22Rv1 (cell line): ENCODE data around the gene IFNE.

ENCODE experiments used
- CTCF ChIP-seq: fragments of 450-650 bp; IDR thresholded peaks from 2 replicates; pipeline ENCODE4 v1.5.1; 2017; ENCODE audit warnings: mild to moderate bottlenecking
- ZFX ChIP-seq: fragments of 450-650 bp; IDR thresholded peaks from 2 replicates; pipeline ENCODE4 v1.6.1; 2017; ENCODE audit warnings: antibody characterized with exemption, borderline replicate concordance

- TF ChIP-seq CTCF: no peak
- TF ChIP-seq ZFX: no peak
Observed at GRCh38 chr9:21502586-21502985, 20.5 kb upstream of the IFNE start.
